ENCODE results near the gene SPOPL.
"Not testable (repeated sequence)": the region's sequence is repeated elsewhere in the genome, so short reads cannot be mapped to it uniquely, and the experiment has no call there.

The SPOPL gene

DNA sequence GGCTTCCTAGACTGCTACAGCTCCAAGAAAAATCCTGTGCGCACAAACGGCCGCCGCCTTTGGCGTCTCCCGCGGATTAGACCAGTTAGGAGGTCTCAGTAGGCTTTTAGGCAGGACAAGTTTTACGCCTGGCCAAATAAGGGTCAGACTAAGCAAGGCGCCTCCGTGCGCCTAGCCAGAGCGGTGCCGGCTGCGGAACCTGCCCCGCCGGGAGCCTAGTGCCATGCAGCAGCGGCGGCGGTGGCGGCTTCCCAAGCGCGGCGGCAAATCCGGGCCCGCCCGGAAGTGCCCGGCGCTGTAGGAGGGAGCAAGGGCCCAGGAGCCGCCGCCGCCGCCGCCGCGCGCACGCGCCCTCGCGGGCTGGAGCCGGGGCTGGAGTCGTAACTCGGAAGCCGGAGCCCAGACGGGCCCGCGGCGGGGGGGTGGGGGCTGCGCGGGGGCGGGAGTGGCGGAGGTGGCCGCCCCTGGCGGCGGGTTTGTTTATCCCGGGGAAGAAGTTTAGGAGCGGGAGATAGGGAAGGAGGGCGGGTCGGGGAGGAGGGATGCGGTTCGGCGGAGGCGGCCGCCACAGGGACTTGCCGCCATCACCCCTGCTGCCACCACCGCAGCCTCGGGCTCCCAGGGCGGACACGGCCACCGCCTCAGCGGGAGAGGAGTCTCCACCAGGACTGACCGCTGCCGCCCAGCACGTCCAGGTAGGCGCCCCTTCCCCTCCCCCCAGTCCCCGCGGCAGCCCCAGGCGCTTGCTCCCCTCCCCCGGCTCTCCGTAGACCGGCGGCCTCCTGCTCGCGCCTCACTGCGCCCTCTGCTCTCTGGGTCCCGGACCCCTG is at the start of gene SPOPL:
SPOPL (plus strand) TSS at position 346 of the 830 bp plus-strand sequence. CDS start 48,447 bp downstream, outside the sequence.
- DNase-seq (ENCODE audit: low read depth) = peak; percentile 72

DNA sequence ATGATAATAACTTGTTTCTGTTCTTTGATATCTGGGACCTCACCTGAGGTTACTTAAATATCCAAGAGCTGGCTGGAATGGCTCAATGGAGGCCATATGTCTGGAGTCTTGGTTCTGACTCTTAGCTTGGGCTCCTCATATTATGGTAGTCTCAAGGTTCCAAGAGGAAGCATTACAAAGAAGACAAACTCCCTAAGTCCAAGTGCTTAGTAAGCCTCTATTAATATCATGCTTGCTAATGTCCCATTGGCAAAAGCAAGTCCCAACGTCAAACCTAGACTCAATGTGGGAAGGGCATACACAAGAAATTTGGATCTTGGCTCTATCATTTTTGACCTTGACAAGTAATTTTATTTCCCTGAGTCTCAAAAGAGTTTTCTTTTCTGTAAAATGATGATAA is 49.2 kb upstream of the SPOPL start:
- no peak for DNase-seq (ENCODE audit: low read depth)

DNA sequence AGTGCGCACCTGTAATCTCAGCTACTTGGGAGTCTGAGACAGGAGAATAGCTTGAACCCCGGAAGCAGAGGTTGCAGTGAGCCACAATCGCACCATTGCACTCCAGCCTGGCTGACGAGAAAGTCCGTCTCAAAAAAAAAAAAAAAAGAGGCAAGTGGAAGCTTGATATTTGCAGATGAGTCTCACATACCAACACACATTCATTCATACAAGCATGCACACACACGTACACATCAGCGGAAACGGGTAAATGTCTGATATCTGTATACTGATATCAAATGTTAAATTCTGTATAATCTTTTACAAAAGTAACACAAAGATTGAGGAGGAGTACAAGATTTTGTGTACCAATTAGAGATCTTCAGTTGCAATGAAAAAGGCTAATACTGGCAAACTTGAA is 47.8 kb upstream of the SPOPL start:
- DNase-seq (ENCODE audit: low read depth) = no peak

DNA sequence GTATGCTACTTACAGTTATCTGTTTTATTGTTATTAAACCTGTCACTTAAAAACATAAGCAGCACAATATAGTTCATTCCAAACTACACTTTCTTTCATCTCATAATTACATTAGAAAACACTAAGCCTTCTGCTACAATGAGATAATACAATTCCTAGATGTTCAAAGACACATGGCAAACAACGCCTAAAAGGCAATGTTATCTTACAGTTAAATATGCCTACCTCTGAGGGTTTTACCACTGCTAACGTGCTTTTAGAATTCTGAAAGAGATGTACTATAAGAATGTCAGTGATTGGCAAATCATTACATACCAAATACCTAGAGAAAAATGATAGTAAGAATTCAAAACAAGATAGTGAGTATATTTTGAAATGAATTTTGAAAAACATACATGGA is 46.8 kb upstream of the SPOPL start:
- DNase-seq (ENCODE audit: low read depth) = no peak

DNA sequence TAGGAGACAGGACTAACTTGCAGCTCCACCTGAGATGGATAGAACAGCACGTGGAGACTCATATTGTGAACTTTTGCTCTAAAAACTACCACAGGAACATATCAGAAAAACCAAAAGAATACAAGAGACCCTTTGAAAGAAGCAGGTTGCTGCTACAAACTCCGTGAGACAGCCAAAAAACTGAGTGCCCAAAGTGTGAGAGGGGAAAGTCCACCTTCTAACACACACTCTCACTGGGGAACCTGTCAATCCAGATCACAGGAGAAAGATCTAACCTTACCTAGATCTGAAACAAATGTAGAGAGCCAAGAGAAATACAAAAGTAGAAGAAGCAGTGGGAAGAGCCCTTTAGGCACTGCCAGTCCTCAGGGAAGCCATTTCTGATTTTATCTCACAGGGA is 46.3 kb upstream of the SPOPL start:
- no peak for DNase-seq (ENCODE audit: low read depth)

DNA sequence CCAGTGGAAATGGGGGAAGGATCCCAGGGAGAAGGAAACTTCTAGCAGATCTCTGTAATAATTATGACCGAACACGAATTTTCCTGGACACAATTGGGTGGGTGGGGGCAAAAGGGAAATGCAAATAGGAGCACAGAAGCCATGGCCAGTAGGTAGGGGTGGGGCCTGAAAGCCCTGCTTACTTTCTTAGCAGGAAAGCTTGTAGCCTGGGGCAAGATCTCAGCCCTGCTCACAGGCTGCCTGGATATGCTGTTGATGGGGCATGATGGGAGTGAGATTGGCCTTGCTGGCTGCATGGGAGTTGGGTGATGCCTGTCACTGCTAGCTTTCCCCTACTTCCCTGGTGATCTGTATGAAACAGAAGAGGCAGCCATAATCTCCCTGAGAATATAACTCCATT is 45.9 kb upstream of the SPOPL start:
- no peak for DNase-seq (ENCODE audit: low read depth)

DNA sequence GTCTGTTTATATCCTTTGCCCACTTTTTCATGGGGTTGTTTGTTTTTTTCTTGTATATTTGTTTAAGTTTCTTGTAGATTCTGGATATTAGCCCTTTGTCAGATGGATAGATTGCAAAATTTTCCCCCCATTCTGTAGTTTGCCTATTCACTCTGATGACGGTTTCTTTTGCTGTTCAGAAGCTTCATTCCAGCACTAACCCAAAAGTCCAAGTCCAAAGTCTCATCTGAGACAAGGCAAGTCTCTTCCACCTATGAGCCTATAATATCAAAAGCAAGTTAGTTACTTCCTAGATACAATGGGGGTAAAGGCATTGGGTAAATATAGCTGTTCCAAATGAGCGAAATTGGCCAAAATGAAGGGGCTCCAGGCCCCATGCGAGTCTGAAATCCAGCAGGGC is 38.9 kb upstream of the SPOPL start:
- not testable (repeated sequence) for DNase-seq (ENCODE audit: low read depth)

DNA sequence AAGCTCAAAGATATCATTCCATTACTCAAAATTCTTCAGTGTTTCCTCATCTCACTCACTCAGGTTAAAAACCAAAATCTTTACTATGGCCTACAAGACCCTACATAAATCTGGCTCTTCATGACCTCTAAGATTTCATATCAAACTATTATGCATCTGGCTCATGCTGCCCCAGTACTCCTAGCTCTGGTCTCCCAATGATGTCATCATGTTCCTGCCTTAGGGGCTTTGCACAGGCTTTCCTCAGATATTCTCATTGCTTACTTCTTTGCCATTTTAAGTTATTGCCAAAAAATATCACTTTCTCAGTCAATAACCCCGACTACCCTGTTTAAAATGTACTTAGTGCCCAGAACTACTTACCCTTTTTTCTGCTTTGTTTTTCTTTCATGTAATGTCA is 33.0 kb upstream of the SPOPL start:
- no peak for DNase-seq (ENCODE audit: low read depth)

DNA sequence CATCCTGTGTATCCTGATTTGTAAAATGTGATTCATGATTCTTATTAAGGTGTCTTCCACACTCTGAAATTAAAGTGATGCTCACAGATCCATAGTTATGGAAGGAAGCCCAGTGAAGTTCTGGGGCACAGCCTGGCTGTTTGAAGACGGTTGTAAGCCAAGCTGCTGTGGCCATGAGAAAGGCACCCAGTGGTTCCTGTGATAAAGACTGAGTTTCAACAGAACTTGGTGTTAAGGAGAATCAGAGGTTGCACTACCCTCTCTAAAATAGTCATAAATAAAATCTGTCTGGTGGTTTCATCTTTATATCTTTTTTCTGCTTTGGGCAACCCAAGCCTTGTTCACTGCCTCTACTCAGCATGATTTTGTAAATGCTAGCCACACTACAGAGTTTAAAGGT is 32.2 kb upstream of the SPOPL start:
- no peak for DNase-seq (ENCODE audit: low read depth)

DNA sequence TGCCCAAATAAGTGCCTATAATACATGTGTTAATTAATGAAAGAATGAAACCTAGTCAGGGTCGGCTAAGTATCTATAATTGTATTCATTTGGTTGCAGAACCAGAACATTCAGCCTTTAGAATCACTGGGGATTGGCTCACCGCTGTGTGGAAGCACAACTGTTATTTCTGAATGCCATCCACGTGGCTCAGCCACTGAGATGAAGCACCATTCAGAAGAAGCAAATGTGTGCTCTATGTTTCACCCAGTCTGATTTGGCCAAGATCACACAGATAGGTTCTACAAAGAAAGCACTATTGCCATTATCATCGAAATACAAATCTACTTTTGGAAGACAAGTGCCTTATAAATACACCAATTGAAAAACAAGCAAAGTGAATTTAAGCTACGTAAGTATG is 30.6 kb upstream of the SPOPL start:
- DNase-seq (ENCODE audit: low read depth) = no peak

DNA sequence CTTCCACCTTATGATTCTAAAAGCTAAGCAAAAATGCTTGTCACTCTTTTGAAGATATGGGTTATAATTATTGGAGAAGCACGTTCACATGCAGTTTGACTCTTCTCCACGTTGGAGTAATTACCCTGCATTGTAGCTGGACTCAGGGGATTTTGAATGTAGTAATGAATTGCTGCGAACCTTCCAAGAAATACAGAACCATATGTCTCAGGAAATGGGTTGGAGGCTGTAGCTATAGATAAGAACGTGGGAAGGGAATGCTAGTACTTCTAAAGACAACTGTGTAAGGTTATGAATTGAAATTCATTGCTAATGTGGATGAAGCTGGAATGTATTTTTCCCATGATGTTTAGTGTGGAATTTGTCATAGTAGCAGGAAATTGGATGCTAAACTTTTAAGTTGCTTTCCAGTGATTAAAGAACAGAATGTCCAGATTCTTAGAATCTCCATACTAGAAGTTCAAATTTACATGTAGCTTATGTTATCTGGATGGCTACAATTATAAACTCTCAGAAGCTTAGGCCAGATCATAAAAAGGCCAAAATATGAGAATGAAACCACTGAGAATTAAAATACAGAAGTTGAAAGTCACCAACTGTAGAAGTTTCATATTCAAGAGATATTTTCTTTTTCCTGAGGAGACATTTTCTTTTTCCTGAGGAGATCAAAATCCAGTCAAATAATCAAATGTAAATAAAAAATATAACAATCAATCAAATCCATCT is 27.3 kb upstream of the SPOPL start:
- no peak for DNase-seq (ENCODE audit: low read depth)

DNA sequence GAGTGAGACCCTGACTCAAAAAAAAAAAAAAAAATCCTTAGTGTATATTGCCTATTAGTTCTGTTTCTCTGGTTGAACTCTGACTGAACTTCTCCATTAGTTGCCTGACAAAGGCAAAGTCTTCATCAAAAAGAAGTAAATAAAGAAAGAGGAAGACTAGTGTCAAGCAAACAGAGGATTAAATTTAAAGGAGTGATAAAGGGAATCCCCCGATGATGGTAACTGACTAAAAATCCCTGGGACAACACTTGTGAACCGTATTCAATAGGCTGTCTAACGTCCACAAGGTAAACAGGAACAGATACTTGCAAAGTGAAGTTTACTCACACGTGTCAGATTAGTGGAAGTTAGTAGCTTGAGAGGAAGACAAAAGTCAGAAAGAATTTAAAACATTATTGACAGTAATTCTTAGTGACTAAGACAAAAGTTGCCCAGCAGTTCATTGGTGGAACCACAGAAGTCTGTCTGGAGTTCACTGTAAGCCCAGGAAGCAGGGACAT is 26.2 kb upstream of the SPOPL start:
- DNase-seq (ENCODE audit: low read depth) = no peak

DNA sequence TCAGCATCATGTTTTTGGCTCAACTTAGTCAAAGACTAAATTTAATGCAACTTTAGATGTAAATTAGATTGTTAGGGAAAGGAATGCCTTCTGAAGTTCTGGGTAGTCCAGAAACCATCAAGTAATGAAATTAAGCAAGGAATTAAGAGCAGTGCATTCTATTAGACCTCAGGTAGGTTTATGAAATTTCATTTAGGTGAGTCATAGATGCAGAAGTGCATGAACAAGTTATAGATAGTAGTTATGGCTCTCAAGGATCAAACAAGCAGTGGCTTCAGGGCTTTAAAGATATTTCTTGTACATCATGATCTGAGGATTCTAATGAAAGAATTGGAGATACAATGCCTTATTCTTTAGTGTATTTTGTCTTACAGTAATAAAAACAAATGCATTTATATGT is 25.4 kb upstream of the SPOPL start:
- no peak for DNase-seq (ENCODE audit: low read depth)

DNA sequence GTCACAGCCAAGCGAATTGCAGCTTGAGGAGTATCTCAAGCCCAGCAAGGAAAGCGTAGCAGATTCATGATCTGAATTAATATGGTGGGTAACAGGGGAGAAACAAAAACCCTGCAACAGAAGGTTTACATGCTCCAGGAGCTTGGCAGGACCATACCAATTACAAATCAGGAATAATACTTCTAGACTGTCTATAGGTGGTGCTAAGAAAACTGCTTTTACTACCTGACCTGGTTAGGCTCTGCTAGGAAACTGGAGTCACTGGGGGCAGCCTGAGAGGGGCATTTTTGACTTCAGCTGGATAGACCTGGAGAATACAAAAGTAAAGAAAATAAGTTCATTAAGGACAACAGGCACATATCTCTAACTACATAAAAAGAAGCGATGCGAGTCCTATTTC is 24.6 kb upstream of the SPOPL start:
- no peak for DNase-seq (ENCODE audit: low read depth)

DNA sequence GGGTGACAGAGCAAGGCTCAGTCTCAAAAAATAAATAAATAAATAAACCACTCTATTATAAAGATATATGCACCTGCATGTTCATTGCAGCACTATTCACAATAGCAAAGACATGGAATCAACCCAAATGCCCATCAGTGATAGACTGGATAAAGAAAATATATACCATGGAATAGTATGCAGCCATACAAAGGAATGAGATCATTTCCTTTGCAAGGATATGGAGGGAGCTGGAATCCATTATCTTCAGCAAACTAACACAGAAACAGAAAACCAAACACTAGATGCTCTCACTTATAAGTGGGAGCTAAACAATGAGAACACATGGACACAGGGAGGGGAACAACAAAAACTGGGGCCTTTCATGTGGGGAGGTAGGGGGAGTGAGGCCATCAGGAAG is 18.8 kb upstream of the SPOPL start:
- not testable (repeated sequence) for DNase-seq (ENCODE audit: low read depth)

DNA sequence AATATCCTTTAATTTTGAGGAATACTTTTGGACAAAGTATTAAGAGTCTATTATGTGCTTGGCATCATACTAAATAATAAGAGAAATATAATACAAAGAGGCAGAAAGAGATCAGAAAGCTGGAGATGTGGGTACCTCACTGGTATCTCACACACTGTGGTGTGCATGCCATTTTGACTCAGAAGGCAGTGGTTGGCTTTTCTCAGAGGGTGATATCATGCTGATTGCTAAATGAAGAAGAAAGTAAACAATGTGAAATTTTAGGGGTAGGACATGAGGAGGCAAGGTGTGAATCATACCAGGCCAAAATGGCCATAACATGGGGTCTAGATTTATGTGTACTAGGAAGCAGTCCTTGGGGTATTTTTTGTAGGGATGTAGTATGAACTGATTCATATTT is 16.6 kb upstream of the SPOPL start:
- DNase-seq (ENCODE audit: low read depth) = no peak

DNA sequence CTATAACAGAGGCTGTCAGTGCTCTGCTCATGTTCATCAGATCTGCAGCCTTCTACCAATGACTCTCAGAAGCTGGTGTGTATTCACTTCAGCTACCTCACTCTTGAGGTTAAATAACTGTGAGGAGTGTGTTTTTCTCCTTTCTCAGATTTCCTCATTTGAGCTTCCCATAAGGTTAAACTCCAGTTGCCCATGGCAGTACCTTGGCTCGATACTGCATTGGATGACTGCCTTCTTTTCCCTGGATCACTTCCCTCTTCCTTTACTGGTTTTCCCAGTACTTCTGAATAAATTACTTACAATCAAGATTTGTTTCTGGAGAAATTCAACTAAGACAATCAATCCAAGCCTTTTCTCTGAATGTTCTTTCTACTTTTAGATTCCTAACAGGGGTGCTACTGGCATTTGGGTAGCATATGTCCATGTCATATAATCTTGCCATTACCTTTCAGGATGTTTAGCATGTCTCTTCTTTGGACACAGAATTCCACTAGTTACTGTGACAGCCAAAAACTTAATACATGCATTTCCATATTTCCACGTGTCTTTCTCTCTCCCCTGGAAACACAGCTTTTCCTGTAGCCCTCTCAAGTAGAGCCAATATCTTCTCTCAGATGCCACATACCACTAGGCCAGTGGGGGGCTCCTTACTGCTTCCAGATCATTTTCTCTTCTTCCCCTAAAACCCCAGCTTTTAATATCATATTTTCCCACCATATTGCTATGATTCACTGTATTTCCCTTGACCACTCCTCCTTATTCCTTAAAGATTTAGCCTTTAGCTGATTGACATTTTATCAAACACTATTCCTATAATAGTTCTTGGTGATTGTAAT is 15.0 kb upstream of the SPOPL start:
- no peak for DNase-seq (ENCODE audit: low read depth)

DNA sequence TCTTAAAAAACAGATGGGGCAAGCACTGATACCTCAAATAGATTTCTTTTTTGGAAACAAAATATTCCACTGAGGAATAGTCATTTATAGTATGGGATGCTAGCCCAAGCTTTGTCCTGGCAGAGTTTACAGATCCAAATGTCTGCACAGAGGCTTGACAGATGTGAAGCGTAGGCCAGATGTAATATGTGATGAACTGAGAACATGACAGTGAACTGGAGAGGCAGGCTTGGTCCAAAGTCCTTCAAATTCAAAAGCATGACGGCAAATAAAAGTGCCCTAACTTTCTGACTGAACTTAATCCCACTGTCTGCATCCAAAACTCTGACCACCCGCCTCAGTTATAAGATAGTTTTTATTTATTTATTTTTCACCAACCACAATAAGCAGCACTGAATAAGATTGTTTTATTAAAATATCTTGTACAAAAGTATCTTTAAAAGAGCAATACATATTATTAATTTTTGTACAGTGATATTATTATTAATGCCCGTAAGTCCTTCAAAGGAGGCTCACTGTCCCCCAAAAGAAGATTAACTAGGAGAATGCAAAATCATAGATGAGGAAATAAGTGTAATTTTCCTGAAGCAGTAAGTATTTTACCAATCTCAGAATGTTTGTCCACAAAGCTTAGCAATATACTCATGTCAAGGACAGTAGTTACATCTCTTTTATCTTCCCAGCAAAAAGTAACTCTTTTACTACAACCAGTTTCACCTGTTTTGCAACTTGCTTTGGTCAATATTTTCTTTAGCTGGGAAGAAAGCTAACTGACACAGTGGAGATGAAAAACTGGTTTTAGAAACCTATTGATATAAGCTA is 10.7 kb upstream of the SPOPL start:
- DNase-seq (ENCODE audit: low read depth) = no peak

DNA sequence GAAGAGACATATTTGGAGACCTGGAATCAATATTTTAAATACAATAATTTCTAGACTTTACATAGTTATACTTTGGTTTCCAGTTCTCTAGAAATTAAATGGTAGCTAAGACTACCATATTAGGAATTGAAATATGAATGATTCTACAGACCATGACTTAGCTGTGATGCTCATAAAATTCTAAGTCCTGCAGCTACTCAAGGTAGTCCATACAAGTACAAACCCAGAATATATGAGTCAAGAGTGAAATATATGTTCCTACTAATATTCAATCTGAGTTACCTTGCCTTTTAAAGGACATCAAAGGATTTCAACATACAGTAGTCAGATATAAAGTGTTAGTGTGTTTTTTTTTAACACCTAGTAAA is 10.1 kb upstream of the SPOPL start:
- no peak for DNase-seq (ENCODE audit: low read depth)

DNA sequence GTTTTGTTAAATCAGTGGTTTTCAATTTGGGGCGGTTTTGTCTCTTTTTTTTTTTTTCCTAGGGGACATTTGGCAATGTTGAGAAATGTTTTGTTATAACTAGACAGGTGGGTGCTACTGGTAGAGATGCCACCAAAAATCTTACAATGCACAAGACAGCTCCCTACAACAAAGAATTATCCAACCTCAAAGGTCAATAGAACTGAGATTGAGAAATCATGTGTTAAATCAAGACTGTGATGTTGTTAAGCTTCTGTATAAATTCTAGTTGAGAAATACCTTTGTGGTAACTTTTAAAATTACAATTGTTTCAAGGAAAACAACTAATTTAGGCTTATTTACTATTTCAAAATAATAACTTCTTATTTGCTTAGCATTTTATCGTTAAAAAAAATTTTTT is 9.4 kb upstream of the SPOPL start:
- DNase-seq (ENCODE audit: low read depth) = no peak

DNA sequence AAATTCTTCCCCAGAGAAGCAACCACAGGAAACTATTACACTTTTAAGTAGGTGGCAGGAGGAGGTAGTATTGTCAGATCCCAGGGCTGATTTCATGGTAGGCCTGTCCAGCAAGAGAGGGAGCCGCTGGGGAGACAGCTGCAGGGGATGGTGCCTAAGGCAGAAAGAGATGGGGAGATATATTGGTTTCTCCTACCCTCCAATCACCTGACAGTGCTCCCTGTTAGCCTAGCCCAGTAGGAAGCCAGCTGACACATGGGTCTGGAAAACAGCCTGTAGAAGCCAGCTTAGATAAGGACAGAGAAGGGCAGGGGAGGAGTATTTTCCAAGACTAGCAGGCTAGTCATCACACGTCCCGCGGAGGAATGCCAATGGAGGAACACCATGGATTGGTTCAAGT is 8.2 kb upstream of the SPOPL start:
- no peak for DNase-seq (ENCODE audit: low read depth)
